Suppressor macrophage treated with lipopolysaccharide for 4 hours (primary cell): ENCODE measurements around the gene SCYL2.
"Not testable (repeated sequence)": the region's sequence is repeated elsewhere in the genome, so short reads cannot be mapped to it uniquely, and the experiment has no call there.

Experiments
- DNase-seq: peaks from one replicate; pipeline ENCODE4 v3.0.0-alpha.2; 2020

SCYL2 gene, protein sequence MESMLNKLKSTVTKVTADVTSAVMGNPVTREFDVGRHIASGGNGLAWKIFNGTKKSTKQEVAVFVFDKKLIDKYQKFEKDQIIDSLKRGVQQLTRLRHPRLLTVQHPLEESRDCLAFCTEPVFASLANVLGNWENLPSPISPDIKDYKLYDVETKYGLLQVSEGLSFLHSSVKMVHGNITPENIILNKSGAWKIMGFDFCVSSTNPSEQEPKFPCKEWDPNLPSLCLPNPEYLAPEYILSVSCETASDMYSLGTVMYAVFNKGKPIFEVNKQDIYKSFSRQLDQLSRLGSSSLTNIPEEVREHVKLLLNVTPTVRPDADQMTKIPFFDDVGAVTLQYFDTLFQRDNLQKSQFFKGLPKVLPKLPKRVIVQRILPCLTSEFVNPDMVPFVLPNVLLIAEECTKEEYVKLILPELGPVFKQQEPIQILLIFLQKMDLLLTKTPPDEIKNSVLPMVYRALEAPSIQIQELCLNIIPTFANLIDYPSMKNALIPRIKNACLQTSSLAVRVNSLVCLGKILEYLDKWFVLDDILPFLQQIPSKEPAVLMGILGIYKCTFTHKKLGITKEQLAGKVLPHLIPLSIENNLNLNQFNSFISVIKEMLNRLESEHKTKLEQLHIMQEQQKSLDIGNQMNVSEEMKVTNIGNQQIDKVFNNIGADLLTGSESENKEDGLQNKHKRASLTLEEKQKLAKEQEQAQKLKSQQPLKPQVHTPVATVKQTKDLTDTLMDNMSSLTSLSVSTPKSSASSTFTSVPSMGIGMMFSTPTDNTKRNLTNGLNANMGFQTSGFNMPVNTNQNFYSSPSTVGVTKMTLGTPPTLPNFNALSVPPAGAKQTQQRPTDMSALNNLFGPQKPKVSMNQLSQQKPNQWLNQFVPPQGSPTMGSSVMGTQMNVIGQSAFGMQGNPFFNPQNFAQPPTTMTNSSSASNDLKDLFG

GRCh38 chr12:100266835-100267602 is at the start of gene SCYL2, which contains the start of gene DEPDC4:
TSS of gene SCYL2 (plus strand) at chr12:100267177. CDS start at chr12:100282971, 15,794 bp downstream.
TSS of gene DEPDC4 (minus strand) at chr12:100267079. CDS start at chr12:100267076, 3 bp downstream.
- DNase-seq, result peak; percentile 99

DNA sequence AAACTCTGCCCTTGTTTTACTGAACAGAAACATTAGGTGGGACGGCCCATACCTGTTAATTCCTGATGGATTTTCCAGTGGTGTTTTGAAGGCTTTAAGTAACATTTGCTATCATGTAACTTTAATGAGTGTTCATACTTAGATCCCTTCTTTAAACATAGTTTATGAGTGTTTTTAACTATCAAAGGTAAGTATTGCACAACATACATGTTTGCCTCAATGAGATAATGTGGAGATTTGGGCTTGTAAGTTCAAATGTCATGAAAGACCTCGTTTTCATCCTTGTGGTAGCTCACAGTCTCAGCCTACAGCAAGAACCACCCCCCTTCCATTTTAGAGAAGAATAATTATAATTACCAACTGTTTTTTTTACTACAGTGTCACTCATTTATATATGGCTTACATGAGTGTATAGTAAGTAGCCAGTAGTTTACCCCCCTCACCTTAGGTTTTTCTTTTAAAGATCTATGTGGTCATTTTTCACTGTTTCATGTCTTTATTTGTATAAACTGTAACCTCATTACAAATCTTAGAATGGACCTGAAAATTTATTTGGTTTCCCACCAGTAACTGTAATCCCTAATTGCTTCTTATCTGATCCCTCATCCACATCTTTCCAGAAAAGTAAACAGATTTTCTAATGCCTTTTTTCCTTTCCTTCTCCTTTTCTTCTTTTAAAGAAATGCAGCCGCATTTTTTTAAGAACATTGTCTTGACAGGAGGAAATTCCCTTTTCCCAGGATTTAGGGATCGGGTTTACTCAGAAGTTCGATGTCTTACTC is 47.5 kb upstream of the SCYL2 start:
- DNase-seq, result no peak

- DNase-seq, result no peak
Measured at GRCh38 chr12:100221523-100221922, 45.5 kb upstream of the SCYL2 start.

GRCh38 chr12:100222173-100222572 is 44.8 kb upstream of the SCYL2 start:
- DNase-seq, result not testable (repeated sequence)

DNA sequence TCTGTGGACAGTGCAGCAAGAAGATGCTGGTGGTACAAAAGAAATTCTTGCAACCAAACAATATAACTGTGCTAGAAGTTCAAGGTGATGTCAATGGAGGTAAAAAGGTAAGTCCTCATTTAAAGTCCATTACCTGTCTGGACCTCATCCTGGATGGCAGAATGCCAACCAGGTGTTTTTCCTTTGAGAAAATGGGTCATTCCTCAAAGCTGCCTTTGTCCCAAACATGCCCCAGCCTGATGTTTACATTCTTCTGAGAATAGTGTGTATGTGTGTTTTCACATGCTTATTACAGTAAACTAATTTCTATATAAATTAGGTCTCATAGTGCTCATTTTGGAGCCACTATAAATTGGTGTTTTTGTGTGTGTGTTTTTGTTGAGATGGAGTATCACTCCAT is 41.5 kb upstream of the SCYL2 start:
- DNase-seq, result no peak

- DNase-seq, result peak; percentile 24
Measured at GRCh38 chr12:100229036-100229635, 37.8 kb upstream of the SCYL2 start.

GRCh38 chr12:100229876-100230275 is 37.1 kb upstream of the SCYL2 start:
- peak; percentile 33 for DNase-seq

GRCh38 chr12:100231873-100232272 is 35.1 kb upstream of the SCYL2 start:
- not testable (repeated sequence) for DNase-seq

GRCh38 chr12:100234166-100234565 is 32.8 kb upstream of the SCYL2 start:
- DNase-seq, result no peak

DNA sequence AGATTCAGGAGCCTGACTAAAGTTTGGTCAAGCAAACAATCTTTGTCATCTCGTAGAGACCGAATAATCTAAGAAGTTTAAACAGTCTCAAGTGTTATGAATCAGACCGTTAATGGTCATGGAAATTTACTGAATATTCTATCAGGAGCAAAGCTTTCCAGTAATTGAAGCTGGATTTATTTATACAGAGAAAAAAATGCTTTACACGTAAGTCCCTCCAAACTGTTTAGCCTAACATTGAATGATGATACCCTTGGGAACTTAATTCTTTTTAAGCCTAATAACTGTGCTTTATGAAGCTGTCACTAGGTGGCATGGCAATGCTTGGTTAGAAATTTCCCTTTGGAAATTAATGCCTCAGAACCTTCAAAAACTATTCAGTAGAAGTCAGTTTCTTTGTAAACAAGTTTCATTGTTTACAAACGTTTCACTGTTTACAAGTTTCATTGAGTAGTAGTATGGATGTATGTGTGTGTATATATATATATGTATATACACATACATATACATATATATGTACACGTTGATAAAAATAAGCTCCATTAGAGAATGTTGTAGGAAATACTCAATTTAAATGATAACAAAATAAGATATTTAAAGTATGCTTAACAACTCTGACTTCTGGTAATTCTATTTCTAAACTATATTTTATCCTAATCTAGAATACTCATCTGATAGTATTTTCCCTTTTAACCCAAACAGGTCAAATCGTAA is 32.2 kb upstream of the SCYL2 start:
- peak; percentile 60 for DNase-seq

DNA sequence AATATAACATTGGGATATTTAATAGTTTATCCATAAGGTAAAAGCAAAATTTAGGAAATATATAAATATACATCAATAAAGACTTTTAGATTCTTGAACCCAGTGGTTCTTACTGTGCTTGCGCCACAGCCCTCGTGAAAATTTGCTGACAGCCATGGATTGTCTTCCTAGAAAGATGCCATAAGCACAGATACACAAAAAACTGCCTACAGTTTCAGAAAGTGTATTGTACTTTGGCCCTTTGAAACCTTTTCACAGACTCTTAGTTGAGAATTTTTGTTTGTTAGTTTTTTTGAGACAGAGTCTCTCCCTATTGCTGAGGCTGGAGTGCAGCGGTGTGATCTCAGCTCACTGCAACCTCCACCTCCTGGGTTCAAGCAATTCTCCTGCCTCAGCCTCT is 28.2 kb upstream of the SCYL2 start:
- no peak for DNase-seq

DNA sequence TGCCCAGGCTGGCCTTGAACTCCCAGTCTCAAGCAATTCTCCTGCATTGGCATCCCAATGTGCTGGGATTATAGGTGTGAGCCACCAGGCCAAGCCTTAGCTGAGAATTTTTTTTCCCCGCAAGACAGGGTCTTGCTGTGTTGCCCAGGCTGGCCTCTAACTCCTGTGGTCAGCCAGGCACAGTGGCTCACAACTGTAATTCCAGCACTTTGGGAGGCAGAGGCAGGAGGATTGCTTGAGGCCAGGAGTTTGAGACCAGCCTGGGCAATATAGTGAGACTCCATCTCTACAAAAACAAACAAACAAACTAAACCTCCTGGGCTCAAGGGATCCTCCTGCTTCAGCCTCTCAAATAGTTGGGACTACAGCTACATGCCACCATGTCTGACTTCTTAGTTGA is 27.4 kb upstream of the SCYL2 start:
- DNase-seq, result no peak

DNA sequence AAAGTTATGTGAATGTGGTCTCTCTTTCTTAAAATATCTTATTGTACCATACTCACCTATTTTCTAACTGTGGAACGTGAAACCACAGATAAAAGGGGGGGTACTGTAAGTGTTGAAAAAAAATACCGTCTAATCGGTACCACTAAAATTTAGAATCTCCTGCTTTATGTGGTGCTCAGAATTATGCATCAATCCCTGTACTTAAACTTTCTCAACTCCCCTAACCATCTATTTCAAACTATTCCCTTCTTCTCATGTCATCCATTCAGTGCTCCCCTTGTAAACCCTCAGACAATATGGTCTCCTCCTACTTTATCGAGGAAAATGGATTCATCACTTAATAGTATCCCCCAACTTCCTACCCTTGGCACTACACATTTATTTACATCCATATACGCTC is 23.8 kb upstream of the SCYL2 start:
- no peak for DNase-seq

DNA sequence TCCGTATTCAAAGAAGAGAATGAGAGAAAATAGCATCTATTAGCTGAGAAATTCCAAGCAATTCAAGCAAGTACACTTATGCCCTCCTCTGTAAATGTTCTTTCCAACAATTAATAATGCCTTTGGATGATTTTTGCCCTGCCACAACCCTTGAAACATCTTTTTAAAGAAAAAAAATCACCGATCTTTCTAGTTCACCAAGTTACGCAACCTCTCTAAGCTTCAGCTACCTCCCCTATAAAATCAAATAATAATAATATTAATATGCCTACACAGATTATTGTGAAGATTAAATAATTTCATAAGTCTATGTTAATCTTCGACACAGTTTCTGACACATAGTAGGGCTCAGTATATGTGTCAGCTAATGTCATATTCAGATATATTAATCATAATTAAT is 19.2 kb upstream of the SCYL2 start:
- DNase-seq, result no peak

GRCh38 chr12:100248886-100249285 is 18.1 kb upstream of the SCYL2 start:
- no peak for DNase-seq

DNA sequence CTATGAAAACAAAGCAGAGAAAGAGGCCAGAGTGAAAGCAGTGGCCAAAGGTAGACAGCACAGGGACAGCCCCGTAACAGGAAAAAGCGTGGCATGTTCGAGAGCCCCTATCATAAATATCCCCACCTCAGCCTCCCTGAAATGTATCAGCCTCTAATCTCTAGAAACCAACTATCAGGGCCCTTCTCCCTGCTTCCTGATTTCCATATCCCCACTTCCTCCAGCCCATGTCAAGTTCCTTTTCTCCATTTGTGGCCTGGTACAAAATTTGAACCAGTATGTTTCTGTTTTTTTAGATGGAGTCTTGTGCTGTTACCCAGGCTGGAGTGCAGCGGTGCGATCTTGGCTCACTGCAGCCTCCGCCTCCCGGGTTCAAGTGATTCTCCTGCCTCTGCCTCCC is 17.0 kb upstream of the SCYL2 start:
- DNase-seq, result peak; percentile 16

DNA sequence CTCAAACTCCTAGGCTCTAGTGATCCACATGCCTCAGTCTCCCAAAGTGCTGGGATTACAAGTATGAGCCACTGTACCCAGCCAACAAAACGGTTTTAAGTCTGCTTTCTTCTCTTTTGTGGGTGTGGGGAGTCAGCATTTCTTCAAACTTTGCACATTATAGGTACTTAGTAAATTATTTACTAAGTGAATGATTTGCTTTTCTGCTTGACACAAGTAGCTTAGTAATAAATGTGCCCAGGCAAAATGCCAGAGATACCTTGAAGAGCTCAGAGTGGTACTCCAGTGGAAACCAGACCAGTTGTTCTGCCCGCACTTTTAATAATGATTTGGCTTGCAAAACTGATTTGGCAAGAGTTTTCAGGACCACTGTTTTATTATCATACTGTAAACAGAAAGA is 15.1 kb upstream of the SCYL2 start:
- no peak for DNase-seq

- DNase-seq, result no peak
Measured at GRCh38 chr12:100253437-100253836, 13.5 kb upstream of the SCYL2 start.

DNA sequence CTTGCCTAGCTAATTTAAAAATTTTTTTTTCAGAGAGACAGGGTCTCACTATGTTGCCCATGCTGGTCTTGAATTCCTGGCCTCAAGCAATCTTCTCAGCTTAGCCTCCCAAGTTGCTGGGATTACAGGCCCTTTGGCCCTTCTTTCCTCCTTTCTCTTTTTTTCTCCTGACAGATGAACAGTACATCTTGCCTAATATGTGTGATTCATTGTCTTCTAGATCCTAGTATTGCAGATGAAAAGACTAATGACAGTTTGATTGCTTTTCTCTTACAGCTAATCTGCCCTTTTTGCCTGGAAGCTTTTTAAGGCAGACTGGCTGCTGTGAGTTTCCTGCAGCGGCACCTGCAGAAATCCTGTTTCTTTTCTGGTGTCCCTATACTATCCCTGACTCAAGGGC is 12.1 kb upstream of the SCYL2 start:
- no peak for DNase-seq

DNA sequence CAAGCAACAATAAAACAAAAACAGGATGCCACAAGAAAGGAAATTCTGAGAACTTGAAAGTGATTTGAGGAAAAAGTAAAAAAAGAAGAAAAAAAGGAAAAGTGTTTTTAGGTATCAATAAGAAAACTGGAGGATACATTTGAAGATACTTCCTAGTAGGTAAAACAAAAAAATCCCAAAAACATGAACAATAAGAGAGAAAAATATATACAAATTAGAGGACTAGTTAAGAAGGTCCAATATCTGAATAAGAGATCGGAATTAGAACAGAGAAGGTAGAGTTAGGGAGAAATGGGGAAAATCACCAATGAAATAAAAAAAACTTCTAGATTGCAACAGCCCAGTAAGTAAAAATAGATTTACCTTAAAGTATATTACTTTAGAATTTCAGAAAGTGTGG is 8.8 kb upstream of the SCYL2 start:
- DNase-seq, result no peak

GRCh38 chr12:100263131-100263530 is 3.8 kb upstream of the SCYL2 start:
- DNase-seq, result no peak
